HG02943 (cell line): Measurements from ENCODE around the gene ACYP1.

ENCODE experiments used
- ATAC-seq: cut with Tn5 transposase; IDR thresholded peaks from one replicate; pipeline ENCODE4 v1.9.1; 2021; ENCODE audit warnings: mild to moderate bottlenecking, low read depth, moderate library complexity; ENCODE audit not compliant: unreplicated experiment

Gene ACYP1

GRCh38 chr14:75044322-75044721 is 19.5 kb downstream of the ACYP1 start:
- ATAC-seq, result no peak

- ATAC-seq, result no peak
Observed at GRCh38 chr14:75042035-75042434, 21.8 kb downstream of the ACYP1 start.

- no peak for ATAC-seq
Observed at GRCh38 chr14:75041613-75042012, 22.2 kb downstream of the ACYP1 start.

- ATAC-seq, result no peak
Observed at GRCh38 chr14:75040959-75041358, 22.9 kb downstream of the ACYP1 start.

- ATAC-seq, result no peak
Observed at GRCh38 chr14:75040507-75040906, 23.3 kb downstream of the ACYP1 start.

GRCh38 chr14:75032939-75033338 is 30.9 kb downstream of the ACYP1 start:
- no peak for ATAC-seq

GRCh38 chr14:75030147-75030546 is 33.7 kb downstream of the ACYP1 start:
- no peak for ATAC-seq

- no peak for ATAC-seq
Observed at GRCh38 chr14:75025876-75026275, 37.9 kb downstream of the ACYP1 start.

GRCh38 chr14:75025082-75025481 is 38.7 kb downstream of the ACYP1 start:
- no peak for ATAC-seq

- no peak for ATAC-seq
Observed at GRCh38 chr14:75023108-75023507, 40.7 kb downstream of the ACYP1 start.

GRCh38 chr14:75022655-75023054 is 41.2 kb downstream of the ACYP1 start:
- no peak for ATAC-seq

GRCh38 chr14:75018694-75019093 is 45.1 kb downstream of the ACYP1 start:
- no peak for ATAC-seq

- ATAC-seq, result no peak
Observed at GRCh38 chr14:75016815-75017214, 47.0 kb downstream of the ACYP1 start.

GRCh38 chr14:75015496-75015895 is 48.3 kb downstream of the ACYP1 start:
- no peak for ATAC-seq

GRCh38 chr14:75013290-75013689 is 50.5 kb downstream of the ACYP1 start:
- ATAC-seq, result no peak

- no peak for ATAC-seq
Observed at GRCh38 chr14:75011356-75011994, 52.3 kb downstream of the ACYP1 start.

GRCh38 chr14:75010472-75011093 is 53.2 kb downstream of the ACYP1 start:
- no peak for ATAC-seq

- ATAC-seq, result no peak
Observed at GRCh38 chr14:75009176-75009575, 54.6 kb downstream of the ACYP1 start.

GRCh38 chr14:75005357-75005756 is 58.5 kb downstream of the ACYP1 start:
- ATAC-seq, result no peak

- ATAC-seq, result no peak
Observed at GRCh38 chr14:75003250-75004027, 60.4 kb downstream of the ACYP1 start.
